ENCODE data around the gene JARID2. TPM values are rescaled to one million over a fixed set of nuclear protein-coding genes. Genes with fewer than 3 reads are reported as not detected.

Gene JARID2
- polyA plus RNA-seq, 1 donor from 2014 or later: 25.5 TPM

- no peaks in the 10 kb centered on the region for H3K9me2 ChIP-seq (ENCODE audit: insufficient read depth, low read length)
- no peak overlapping the region for H3K4me2 ChIP-seq (ENCODE audit: low read length)
- no peaks in the 10 kb centered on the region for H3K79me2 ChIP-seq (replicated peaks; ENCODE audit: insufficient read depth, low read length)
- no peaks in the 10 kb centered on the region for H3K27me3 ChIP-seq (ENCODE audit: insufficient read depth, low read depth, low read length)
- no peak for TF ChIP-seq RAD21 (conservative IDR thresholded peaks at IDR 0.05)
- no peaks in the 10 kb centered on the region for H3K9me3 ChIP-seq (ENCODE audit: low read length)
- H3K9ac ChIP-seq (ENCODE audit: low read length): no peak overlapping the region
- no peaks in the 10 kb centered on the region for H3F3A ChIP-seq (ENCODE audit: insufficient read depth, low read length, poor library complexity, severe bottlenecking)
- no peaks in the 10 kb centered on the region for H4K20me1 ChIP-seq (ENCODE audit: insufficient read depth)
- H3K4me3 ChIP-seq (ENCODE audit: low read length): no peak overlapping the region
- no peak overlapping the region for H2AFZ ChIP-seq (ENCODE audit: low read depth, low read length)
- peaks cover 7% of the 10 kb centered on the region for H3K36me3 ChIP-seq (ENCODE audit: insufficient read depth, low read length)
- no peak overlapping the region for H3K27ac ChIP-seq (ENCODE audit: low read length)
Measured at GRCh38 chr6:15527838-15528617, 282.2 kb downstream of the JARID2 start.

- H3K9me3 ChIP-seq (ENCODE audit: low read length): no peaks in the 10 kb centered on the region
- no peaks in the 10 kb centered on the region for H3F3A ChIP-seq (ENCODE audit: insufficient read depth, low read length, poor library complexity, severe bottlenecking)
- no peaks in the 10 kb centered on the region for H3K27me3 ChIP-seq (ENCODE audit: insufficient read depth, low read depth, low read length)
- H3K79me2 ChIP-seq (replicated peaks; ENCODE audit: insufficient read depth, low read length): no peaks in the 10 kb centered on the region
- no peak overlapping the region for H3K27ac ChIP-seq (ENCODE audit: low read length)
- no peak overlapping the region for H3K4me3 ChIP-seq (ENCODE audit: low read length)
- peaks cover 6% of the 10 kb centered on the region for H3K36me3 ChIP-seq (ENCODE audit: insufficient read depth, low read length)
- no peaks in the 10 kb centered on the region for H4K20me1 ChIP-seq (ENCODE audit: insufficient read depth)
- H3K9ac ChIP-seq (ENCODE audit: low read length): no peak overlapping the region
- H3K4me2 ChIP-seq (ENCODE audit: low read length): no peak overlapping the region
- H3K9me2 ChIP-seq (ENCODE audit: insufficient read depth, low read length): no peaks in the 10 kb centered on the region
- H2AFZ ChIP-seq (ENCODE audit: low read depth, low read length): no peak overlapping the region
- TF ChIP-seq EZH2 (IDR thresholded peaks at IDR 0.05; ENCODE audit: borderline replicate concordance, insufficient read depth, low read length, poor library complexity, severe bottlenecking) (no peak), REST (IDR thresholded peaks at IDR 0.05; ENCODE audit: borderline replicate concordance) (no peak), POLR2AphosphoS5 (IDR thresholded peaks at IDR 0.05) (no peak), SMC3 (conservative IDR thresholded peaks at IDR 0.05; ENCODE audit: poor library complexity) (no peak), RAD21 (conservative IDR thresholded peaks at IDR 0.05) (no peak), CTCF (IDR thresholded peaks at IDR 0.05; ENCODE audit: poor library complexity, severe bottlenecking) (no peak), EP300 (conservative IDR thresholded peaks at IDR 0.05; ENCODE audit: poor library complexity, severe bottlenecking) (no peak), MXI1 (conservative IDR thresholded peaks at IDR 0.05; ENCODE audit: poor library complexity, severe bottlenecking) (no peak)
Measured at GRCh38 chr6:15528870-15529269, 283.0 kb downstream of the JARID2 start.
